ENCODE results near the gene NAGPA.
A peak's percentile ranks its signal among the peaks of the same experiment; 100 is the strongest.

NAGPA gene

DNA sequence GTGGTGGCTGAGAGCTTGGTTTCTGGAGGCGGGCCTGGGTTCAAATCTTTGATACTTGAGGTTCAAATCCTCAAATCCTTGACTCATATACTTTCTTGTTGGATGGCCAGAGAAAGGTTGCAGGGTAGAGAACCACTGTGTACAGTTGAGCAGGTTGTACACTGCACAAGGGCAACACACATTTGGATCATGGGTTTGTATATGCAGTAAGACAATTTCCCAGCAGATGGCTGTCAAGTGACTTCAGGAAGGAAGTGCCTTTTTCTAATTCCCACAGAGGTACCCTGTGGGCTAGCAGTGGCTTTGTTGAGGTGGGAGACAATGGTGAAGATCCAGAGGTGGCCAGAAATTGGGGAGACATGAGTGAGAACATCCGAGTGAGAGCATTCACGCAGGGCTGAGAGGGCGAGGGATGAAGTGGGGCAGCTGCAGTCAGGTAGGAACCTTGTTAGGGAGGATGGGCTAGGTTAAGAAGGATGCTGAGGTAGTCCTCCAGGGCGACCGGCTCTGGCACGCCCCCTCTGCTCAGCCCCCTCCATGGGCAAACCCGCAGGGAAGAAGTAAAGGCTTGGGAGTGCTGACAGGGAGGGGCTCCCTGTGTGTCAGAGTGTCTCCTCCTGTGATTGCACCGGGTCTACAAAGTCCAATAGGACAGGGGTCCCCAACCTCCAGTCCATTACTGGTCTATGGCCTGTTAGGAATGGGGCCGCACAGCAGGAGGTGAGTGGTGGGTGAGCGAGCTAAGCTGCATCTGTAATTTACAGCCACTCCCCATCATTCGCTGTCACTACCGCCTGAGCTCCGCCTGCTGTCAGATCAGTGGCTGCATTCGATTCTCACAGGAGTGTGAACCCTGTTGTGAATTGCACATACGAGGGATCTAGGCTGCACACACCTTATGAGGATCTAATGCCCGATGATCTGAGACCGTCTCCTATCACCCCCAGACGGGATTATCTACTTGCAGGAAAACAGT lies 29.3 kb upstream of the NAGPA start:
- H3K27me3 ChIP-seq (replicated peaks; ENCODE audit: control insufficient read depth, insufficient read depth, low read length), result no peaks in the 10 kb centered on the region

GRCh38 chr16:5062051-5062450 lies 28.3 kb upstream of the NAGPA start:
- no peak for DNase-seq (ENCODE audit: extremely low read depth, insufficient read length)
- Histone ChIP-seq H3K36me3 (ENCODE audit: control insufficient read depth, insufficient read depth, low read length) (no peaks in the 10 kb centered on the region), H3K27me3 (replicated peaks; ENCODE audit: control insufficient read depth, insufficient read depth, low read length) (no peaks in the 10 kb centered on the region), H3K4me3 (replicated peaks; ENCODE audit: low read depth, low read length) (no peak overlapping the region)
- TF ChIP-seq CTCF (IDR thresholded peaks at IDR 0.05; ENCODE audit: insufficient read depth, low read length, poor library complexity, severe bottlenecking), result no peak

More for the DNA sequence above, 29.3 kb upstream of the NAGPA start:
- DNase-seq (ENCODE audit: extremely low read depth, insufficient read length), result no peak
- no peaks in the 10 kb centered on the region for H3K36me3 ChIP-seq (ENCODE audit: control insufficient read depth, insufficient read depth, low read length)
- H3K4me3 ChIP-seq (replicated peaks; ENCODE audit: low read depth, low read length), result no peak overlapping the region
- TF ChIP-seq CTCF (IDR thresholded peaks at IDR 0.05; ENCODE audit: insufficient read depth, low read length, poor library complexity, severe bottlenecking), result peak; percentile 8

DNA sequence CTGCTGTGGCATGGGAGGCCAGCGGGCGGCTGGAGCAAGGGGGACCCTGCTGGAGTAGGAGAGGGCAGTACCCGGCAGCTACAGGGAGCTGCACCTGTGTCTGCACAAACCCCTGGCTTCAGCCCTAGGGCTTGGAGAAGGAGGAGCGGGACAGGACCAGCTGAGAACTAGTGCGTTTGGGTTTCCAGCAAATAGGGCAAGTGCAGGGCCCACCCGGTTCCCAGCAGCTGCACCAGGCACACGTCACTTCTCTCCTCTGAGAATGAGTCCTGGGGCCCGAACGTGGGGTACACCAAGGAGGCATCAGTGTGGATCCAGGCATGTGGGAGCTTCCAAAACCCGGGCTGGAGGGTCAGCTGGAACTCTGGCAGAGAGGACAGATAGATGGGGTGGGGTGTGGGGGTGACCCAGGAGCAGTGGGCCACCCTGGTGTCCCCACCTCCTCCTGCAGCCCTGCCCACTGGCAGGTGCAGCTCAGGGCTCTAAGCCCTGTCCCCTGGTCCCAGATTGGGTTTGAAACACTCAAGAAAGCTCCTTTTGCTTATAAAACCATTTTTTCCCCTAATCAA lies 26.4 kb upstream of the NAGPA start:
- Histone ChIP-seq H3K4me3 (replicated peaks; ENCODE audit: low read depth, low read length) (no peak overlapping the region), H3K27me3 (replicated peaks; ENCODE audit: control insufficient read depth, insufficient read depth, low read length) (no peaks in the 10 kb centered on the region), H3K36me3 (ENCODE audit: control insufficient read depth, insufficient read depth, low read length) (no peaks in the 10 kb centered on the region)
- DNase-seq (ENCODE audit: extremely low read depth, insufficient read length), result no peak
- TF ChIP-seq CTCF (IDR thresholded peaks at IDR 0.05; ENCODE audit: insufficient read depth, low read length, poor library complexity, severe bottlenecking), result no peak

DNA sequence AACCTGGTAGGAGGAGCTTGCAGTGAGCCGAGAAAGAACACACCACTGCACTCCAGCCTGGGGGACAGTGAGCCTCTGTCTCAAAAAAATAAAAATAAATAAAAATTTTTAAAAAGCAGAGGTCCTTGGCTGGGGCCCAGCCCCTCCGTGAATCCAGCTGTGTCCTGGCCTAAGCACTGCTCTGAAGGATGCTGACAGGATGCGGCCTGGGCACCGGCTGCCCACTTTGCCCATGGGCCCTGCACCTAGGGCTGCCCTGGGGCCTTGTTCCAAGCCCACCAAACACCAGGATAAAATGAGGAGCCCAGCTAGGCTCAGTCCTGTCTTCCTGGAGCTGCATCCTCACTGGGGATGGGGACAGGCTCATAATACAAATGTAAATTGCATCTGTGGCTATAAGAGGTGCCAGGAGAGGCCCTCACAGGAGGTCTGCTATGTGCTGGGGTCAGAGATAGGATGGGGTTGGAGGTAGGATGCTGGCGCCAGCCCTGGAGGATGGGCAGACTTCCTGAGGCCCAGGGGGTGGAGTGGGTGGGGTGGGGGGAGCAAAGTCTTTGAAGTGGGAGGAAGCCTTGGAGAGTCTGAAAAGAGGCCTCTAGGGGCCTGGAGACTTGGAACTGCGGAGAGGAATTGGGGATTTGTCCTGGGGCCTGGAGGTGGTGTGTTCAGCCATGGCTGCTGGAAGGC lies 25.8 kb upstream of the NAGPA start:
- Histone ChIP-seq H3K27me3 (replicated peaks; ENCODE audit: control insufficient read depth, insufficient read depth, low read length) (no peaks in the 10 kb centered on the region), H3K4me3 (replicated peaks; ENCODE audit: low read depth, low read length) (no peak overlapping the region), H3K36me3 (ENCODE audit: control insufficient read depth, insufficient read depth, low read length) (no peaks in the 10 kb centered on the region)
- DNase-seq (ENCODE audit: extremely low read depth, insufficient read length), result no peak
- no peak for TF ChIP-seq CTCF (IDR thresholded peaks at IDR 0.05; ENCODE audit: insufficient read depth, low read length, poor library complexity, severe bottlenecking)

DNA sequence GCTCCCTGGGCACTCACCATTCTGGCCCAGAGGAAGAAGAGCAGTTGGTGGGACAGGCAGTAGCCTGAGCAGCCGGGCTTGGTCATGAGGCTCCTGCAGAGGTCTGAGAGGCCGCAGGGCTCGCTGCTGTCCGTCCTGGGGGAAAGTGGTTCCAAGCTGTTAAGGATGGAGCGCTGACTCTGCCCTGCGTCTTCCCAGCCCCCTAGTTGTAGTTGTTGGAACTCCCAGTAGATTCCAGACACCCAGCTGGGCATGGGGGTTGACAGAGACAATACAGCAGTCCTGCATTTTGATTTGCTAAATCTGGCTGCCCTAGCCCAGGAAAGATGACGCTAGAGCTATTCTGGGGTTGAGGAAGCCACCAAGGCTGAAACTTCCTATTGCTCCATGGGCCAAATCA lies 24.7 kb upstream of the NAGPA start:
- H3K27me3 ChIP-seq (replicated peaks; ENCODE audit: control insufficient read depth, insufficient read depth, low read length), result no peaks in the 10 kb centered on the region
- H3K4me3 ChIP-seq (replicated peaks; ENCODE audit: low read depth, low read length), result no peak overlapping the region
- DNase-seq (ENCODE audit: extremely low read depth, insufficient read length), result no peak
- TF ChIP-seq CTCF (IDR thresholded peaks at IDR 0.05; ENCODE audit: insufficient read depth, low read length, poor library complexity, severe bottlenecking), result no peak
- H3K36me3 ChIP-seq (ENCODE audit: control insufficient read depth, insufficient read depth, low read length), result no peaks in the 10 kb centered on the region
